Neural cell (in vitro differentiated cells): ENCODE measurements around the gene EREG. TPM values are rescaled to one million over a fixed set of nuclear protein-coding genes. Genes with fewer than 3 reads are reported as not detected.

Source experiments
- H2AFZ ChIP-seq: fragments of 200-600, 300-800 bp; sonication (generic), shearing (Covaris generic); 2 replicates; pipeline ENCODE4 v1.6.0; 2014; ENCODE audit warnings: low read depth, mild to moderate bottlenecking, antibody characterized with exemption, low read length, moderate library complexity
- H3F3A ChIP-seq: fragments of 200-600 bp; shearing (Covaris generic); 2 replicates; pipeline ENCODE4 v1.6.1; 2016; ENCODE audit warnings: mild to moderate bottlenecking, moderate library complexity, mixed read lengths, antibody characterized with exemption, low read length; ENCODE audit not compliant: insufficient read depth, poor library complexity, severe bottlenecking
- H3K27ac ChIP-seq: fragments of 200-600, 300-800 bp; sonication (generic), shearing (Covaris generic); 2 replicates; pipeline ENCODE4 v1.5.1; 2014; ENCODE audit warnings: mild to moderate bottlenecking, low read length, moderate library complexity
- H3K27me3 ChIP-seq: fragments of 300-800, 200-600 bp; sonication (generic), shearing (Covaris generic); 2 replicates; pipeline ENCODE4 v1.6.0; 2014; ENCODE audit warnings: mild to moderate bottlenecking, low read depth, low read length, moderate library complexity; ENCODE audit not compliant: insufficient read depth
- H3K36me3 ChIP-seq: fragments of 300-800, 200-600 bp; sonication (generic), shearing (Covaris generic); 2 replicates; pipeline ENCODE4 v1.5.1; 2014; ENCODE audit warnings: mild to moderate bottlenecking, antibody characterized with exemption, low read length, moderate library complexity; ENCODE audit not compliant: insufficient read depth
- H3K4me2 ChIP-seq: fragments of 300-800, 200-600 bp; sonication (generic), shearing (Covaris generic); 2 replicates; pipeline ENCODE4 v1.6.0; 2014; ENCODE audit warnings: mild to moderate bottlenecking, low read length
- H3K4me3 ChIP-seq: fragments of 300-800, 200-600 bp; sonication (generic), shearing (Covaris generic); 2 replicates; pipeline ENCODE4 v1.5.1; 2014; ENCODE audit warnings: mild to moderate bottlenecking, low read length, moderate library complexity
- H3K79me2 ChIP-seq: fragments of 200-600 bp; shearing (Covaris generic); replicated peaks from 2 replicates; pipeline ENCODE4 v1.6.0; 2014; ENCODE audit warnings: mild to moderate bottlenecking, low read length, moderate library complexity; ENCODE audit not compliant: insufficient read depth
- H3K9ac ChIP-seq: fragments of 300-800, 200-600 bp; sonication (generic), shearing (Covaris generic); 2 replicates; pipeline ENCODE4 v1.6.1; 2016; ENCODE audit warnings: mild to moderate bottlenecking, low read length, mixed read lengths
- H3K9me2 ChIP-seq: fragments of 200-600 bp; shearing (Covaris generic); 2 replicates; pipeline ENCODE4 v1.6.1; 2016; ENCODE audit warnings: mild to moderate bottlenecking, low read length, mixed read lengths; ENCODE audit not compliant: insufficient read depth
- H3K9me3 ChIP-seq: fragments of 200-600, 300-800 bp; sonication (generic), shearing (Covaris generic); 2 replicates; pipeline ENCODE4 v1.6.1; 2016; ENCODE audit warnings: mild to moderate bottlenecking, mixed run types, low read length, moderate library complexity, mixed read lengths
- H4K20me1 ChIP-seq: fragments of 200-600 bp; shearing (Covaris generic); 2 replicates; pipeline ENCODE4 v1.6.1; 2016; ENCODE audit warnings: mild to moderate bottlenecking, mixed run types; ENCODE audit not compliant: insufficient read depth
- EP300 ChIP-seq: fragments of 450-650 bp; conservative IDR thresholded peaks from 2 replicates; pipeline ENCODE4 v1.6.1; 2014; ENCODE audit warnings: antibody characterized with exemption, mild to moderate bottlenecking, moderate library complexity; ENCODE audit not compliant: poor library complexity, severe bottlenecking
- EZH2 ChIP-seq: fragments of 200-600, 300-800 bp; shearing (Covaris generic), sonication (generic); IDR thresholded peaks from 2 replicates; pipeline ENCODE4 v1.6.1; 2014; ENCODE audit warnings: antibody characterized with exemption, low read length, borderline replicate concordance, mild to moderate bottlenecking; ENCODE audit not compliant: insufficient read depth, poor library complexity, severe bottlenecking
- MXI1 ChIP-seq: fragments of 450-650 bp; conservative IDR thresholded peaks from 2 replicates; pipeline ENCODE4 v1.6.1; 2014; ENCODE audit warnings: antibody characterized with exemption, mild to moderate bottlenecking; ENCODE audit not compliant: poor library complexity, severe bottlenecking
- POLR2AphosphoS5 ChIP-seq: IDR thresholded peaks from 2 replicates; pipeline ENCODE4 v1.6.1; 2012
- RAD21 ChIP-seq: fragments of 450-650 bp; conservative IDR thresholded peaks from 2 replicates; pipeline ENCODE4 v1.6.1; 2014; ENCODE audit warnings: antibody characterized with exemption, mild to moderate bottlenecking, moderate library complexity
- SMC3 ChIP-seq: fragments of 450-650 bp; conservative IDR thresholded peaks from 2 replicates; pipeline ENCODE4 v1.6.1; 2014; ENCODE audit warnings: antibody characterized with exemption, mild to moderate bottlenecking, moderate library complexity; ENCODE audit not compliant: poor library complexity
- TAF1 ChIP-seq: IDR thresholded peaks from 2 replicates; pipeline ENCODE4 v1.6.1; 2012; ENCODE audit warnings: low read depth
- polyA plus RNA-seq: library from polyadenylated mRNA; depleted of rRNA; stranded (reverse); fragments of >200 nt; gene quantifications from 2 replicates; pipeline ENCODE4 v1.2.3, GENCODE V29; 2014
- TF ChIP-seq, protein P1 (sequence below): IDR thresholded peaks from 2 replicates; pipeline ENCODE4 v1.6.1; 2012; ENCODE audit warnings: borderline replicate concordance
- TF ChIP-seq, protein P2 (sequence below): fragments of 450-650 bp; IDR thresholded peaks from 2 replicates; pipeline ENCODE4 v1.5.1; 2014; ENCODE audit warnings: antibody characterized with exemption, mild to moderate bottlenecking, moderate library complexity; ENCODE audit not compliant: poor library complexity, severe bottlenecking

The EREG gene
- polyA plus RNA-seq, 1 donor from 2014 or later = not detected

DNA sequence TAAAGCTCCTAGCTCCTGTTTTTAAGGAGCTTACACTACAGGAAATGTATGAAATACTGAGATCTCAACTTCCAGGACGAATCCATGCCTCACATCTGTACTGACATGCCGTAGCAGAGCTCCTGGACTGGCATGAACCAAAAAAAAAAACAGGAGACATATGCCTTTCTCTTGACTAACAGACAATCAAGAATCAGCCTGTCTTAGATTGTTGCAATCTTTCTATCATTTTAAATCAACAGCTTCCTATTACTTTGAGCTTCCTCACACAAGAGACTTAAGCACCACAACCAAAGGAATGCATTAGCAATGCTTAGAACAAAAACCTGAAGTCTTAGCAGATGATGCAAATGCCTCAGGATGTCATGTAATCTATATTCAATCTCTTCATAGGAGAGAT is 45.3 kb downstream of the EREG start:
- Histone ChIP-seq H3K36me3 (no peaks in the 10 kb centered on the region), H4K20me1 (no peaks in the 10 kb centered on the region), H2AFZ (no peak overlapping the region), H3F3A (no peaks in the 10 kb centered on the region), H3K4me2 (no peak overlapping the region), H3K4me3 (no peak overlapping the region), H3K9me2 (no peaks in the 10 kb centered on the region), H3K27me3 (no peaks in the 10 kb centered on the region), H3K79me2 (no peaks in the 10 kb centered on the region), H3K27ac (no peak overlapping the region), H3K9ac (no peak overlapping the region), H3K9me3 (no peaks in the 10 kb centered on the region)
- TF ChIP-seq, protein P1, sequence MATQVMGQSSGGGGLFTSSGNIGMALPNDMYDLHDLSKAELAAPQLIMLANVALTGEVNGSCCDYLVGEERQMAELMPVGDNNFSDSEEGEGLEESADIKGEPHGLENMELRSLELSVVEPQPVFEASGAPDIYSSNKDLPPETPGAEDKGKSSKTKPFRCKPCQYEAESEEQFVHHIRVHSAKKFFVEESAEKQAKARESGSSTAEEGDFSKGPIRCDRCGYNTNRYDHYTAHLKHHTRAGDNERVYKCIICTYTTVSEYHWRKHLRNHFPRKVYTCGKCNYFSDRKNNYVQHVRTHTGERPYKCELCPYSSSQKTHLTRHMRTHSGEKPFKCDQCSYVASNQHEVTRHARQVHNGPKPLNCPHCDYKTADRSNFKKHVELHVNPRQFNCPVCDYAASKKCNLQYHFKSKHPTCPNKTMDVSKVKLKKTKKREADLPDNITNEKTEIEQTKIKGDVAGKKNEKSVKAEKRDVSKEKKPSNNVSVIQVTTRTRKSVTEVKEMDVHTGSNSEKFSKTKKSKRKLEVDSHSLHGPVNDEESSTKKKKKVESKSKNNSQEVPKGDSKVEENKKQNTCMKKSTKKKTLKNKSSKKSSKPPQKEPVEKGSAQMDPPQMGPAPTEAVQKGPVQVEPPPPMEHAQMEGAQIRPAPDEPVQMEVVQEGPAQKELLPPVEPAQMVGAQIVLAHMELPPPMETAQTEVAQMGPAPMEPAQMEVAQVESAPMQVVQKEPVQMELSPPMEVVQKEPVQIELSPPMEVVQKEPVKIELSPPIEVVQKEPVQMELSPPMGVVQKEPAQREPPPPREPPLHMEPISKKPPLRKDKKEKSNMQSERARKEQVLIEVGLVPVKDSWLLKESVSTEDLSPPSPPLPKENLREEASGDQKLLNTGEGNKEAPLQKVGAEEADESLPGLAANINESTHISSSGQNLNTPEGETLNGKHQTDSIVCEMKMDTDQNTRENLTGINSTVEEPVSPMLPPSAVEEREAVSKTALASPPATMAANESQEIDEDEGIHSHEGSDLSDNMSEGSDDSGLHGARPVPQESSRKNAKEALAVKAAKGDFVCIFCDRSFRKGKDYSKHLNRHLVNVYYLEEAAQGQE = no peak
- no peak for TF ChIP-seq SMC3
- no peak for TF ChIP-seq MXI1

DNA sequence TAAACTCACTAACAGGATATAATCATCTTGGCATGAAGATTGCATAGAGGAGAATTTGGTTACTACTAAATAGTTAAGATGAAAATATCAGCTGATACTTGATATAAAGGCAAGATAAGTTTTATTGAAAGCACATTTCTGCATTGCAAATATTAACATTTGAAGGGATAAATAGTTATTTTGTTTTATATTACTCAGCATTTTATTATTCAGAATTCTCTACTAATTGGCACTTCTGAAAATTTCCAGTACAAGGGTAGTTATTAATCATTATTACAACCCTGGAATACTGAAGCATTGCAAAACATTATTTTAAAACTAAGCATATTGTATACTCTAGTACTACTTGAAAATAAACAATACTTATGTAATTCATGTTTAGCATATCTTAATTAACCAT is 47.3 kb downstream of the EREG start:
- no peaks in the 10 kb centered on the region for H3F3A ChIP-seq
- no peaks in the 10 kb centered on the region for H3K9me2 ChIP-seq
- no peak overlapping the region for H3K4me2 ChIP-seq
- no peak overlapping the region for H3K27ac ChIP-seq
- no peaks in the 10 kb centered on the region for H3K9me3 ChIP-seq
- TF ChIP-seq EP300 = no peak
- no peak for TF ChIP-seq MXI1
- TF ChIP-seq, protein P2, sequence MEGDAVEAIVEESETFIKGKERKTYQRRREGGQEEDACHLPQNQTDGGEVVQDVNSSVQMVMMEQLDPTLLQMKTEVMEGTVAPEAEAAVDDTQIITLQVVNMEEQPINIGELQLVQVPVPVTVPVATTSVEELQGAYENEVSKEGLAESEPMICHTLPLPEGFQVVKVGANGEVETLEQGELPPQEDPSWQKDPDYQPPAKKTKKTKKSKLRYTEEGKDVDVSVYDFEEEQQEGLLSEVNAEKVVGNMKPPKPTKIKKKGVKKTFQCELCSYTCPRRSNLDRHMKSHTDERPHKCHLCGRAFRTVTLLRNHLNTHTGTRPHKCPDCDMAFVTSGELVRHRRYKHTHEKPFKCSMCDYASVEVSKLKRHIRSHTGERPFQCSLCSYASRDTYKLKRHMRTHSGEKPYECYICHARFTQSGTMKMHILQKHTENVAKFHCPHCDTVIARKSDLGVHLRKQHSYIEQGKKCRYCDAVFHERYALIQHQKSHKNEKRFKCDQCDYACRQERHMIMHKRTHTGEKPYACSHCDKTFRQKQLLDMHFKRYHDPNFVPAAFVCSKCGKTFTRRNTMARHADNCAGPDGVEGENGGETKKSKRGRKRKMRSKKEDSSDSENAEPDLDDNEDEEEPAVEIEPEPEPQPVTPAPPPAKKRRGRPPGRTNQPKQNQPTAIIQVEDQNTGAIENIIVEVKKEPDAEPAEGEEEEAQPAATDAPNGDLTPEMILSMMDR = no peak
- TF ChIP-seq POLR2AphosphoS5 = no peak
- TF ChIP-seq TAF1 = no peak
- H3K79me2 ChIP-seq = no peaks in the 10 kb centered on the region
- H3K27me3 ChIP-seq = no peaks in the 10 kb centered on the region
- H4K20me1 ChIP-seq = no peaks in the 10 kb centered on the region
- H2AFZ ChIP-seq = no peak overlapping the region
- H3K9ac ChIP-seq = no peak overlapping the region
- H3K4me3 ChIP-seq = no peak overlapping the region
- H3K36me3 ChIP-seq = no peaks in the 10 kb centered on the region

DNA sequence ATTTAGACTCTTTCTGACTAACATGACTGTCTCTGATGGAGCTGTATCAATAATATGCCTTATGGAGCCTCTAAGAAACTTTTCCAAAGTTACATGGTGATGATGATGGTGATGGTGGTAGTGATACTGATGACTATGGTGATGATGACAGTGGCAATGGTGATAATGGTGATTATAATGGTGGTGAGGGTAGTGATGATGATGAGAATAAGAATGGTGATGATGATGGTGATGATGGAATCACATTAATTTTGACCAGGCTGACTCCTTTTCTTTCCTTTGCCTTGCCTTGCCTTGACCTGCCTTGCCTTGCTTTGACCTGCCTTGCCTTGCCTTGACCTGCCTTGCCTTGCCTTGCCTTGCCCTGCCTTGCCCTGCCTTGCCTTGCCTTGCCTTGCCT is 48.3 kb downstream of the EREG start:
- H3K9ac ChIP-seq = no peak overlapping the region
- TF ChIP-seq, protein P2 = no peak
- TF ChIP-seq, protein P1 = no peak
- TF ChIP-seq MXI1 (no peak), RAD21 (no peak), SMC3 (no peak), POLR2AphosphoS5 (no peak), EZH2 (no peak), TAF1 (no peak), EP300 (no peak)

More for the DNA sequence above, 48.3 kb downstream of the EREG start:
- no peak overlapping the region for H3K27ac ChIP-seq
- no peak overlapping the region for H3K4me3 ChIP-seq
- no peaks in the 10 kb centered on the region for H3K27me3 ChIP-seq
- H3K36me3 ChIP-seq = no peaks in the 10 kb centered on the region
- no peak overlapping the region for H2AFZ ChIP-seq
- H3K4me2 ChIP-seq = no peak overlapping the region
- no peaks in the 10 kb centered on the region for H4K20me1 ChIP-seq
- no peaks in the 10 kb centered on the region for H3K79me2 ChIP-seq
- no peaks in the 10 kb centered on the region for H3K9me3 ChIP-seq
- no peaks in the 10 kb centered on the region for H3F3A ChIP-seq
- no peaks in the 10 kb centered on the region for H3K9me2 ChIP-seq
